Measurements from ENCODE around the gene ZNF491.
"Not testable (repeated sequence)": the region's sequence is repeated elsewhere in the genome, so short reads cannot be mapped to it uniquely, and the experiment has no call there.

DNA sequence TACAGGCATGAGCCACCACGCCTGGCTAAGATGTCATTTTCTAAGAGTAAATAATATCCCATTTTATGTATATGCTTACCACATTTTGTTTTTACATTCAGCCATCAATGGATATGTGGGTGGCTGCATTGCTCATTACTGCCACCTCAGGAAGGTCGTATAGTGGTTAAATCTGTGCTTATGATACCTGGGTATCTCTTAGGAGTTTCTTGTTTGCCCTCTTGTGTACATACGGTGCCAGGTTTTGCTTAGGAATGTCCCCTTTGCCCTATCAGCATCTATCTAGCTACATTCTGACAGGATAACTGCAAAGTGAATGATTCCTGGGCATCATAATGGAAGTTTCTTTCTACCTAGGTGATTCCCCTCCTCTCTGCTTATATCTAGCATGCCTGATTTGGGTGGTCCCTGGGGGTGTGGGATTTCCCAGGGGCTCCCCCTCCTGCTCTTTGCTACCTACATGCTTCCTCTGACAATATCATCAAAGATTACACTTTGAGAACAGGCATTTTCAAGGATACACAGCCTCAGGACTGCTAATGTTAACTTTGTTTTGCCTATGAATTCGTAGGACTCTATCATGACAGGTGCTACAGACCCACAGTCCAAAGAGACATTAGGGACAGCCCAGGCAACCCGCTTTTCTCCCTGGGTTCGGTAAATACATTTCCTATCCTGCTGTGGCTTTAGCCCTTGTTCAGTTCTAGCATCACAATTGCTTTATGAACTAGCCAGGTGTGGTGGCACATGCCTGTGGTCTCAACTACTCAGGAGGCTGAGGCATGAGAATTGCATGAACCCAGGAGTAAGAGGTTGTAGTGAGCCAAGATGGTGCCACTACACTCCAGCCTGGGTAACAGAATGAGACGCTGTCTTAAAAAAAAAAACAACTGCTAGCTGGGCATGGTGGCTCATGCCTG lies 30.9 kb downstream of the ZNF491 start:
- TF ChIP-seq CTCF (IDR thresholded peaks at IDR 0.05); POLR2AphosphoS5 (IDR thresholded peaks at IDR 0.05; ENCODE audit: insufficient read depth in 1 of 2, low read depth in 1 of 2); POLR2A (IDR thresholded peaks at IDR 0.05): not testable (repeated sequence)

Data from vagina (tissue), 2 donors.